B cell (primary cell): ENCODE measurements around the gene NR1D1. TPM values are rescaled to one million over a fixed set of nuclear protein-coding genes. Genes with fewer than 3 reads are reported as not detected.

ENCODE experiments used
- ATAC-seq: fragments of 200-7000 bp; cut with Tn5 transposase; one replicate; pipeline ENCODE4 v1.10.0; 2021; ENCODE audit warnings: low read depth, mild to moderate bottlenecking, moderate number of reproducible peaks, moderate library complexity
- CTCF ChIA-PET: fragments of 350-600 bp; sonication (Branson Sonifier 250); formaldehyde crosslinking; loops from one replicate; lab custom pipeline; 2021; ENCODE audit warnings: antibody characterized with exemption, inconsistent platforms; lab: Charles Lee
- POLR2A ChIA-PET: fragments of 350-600 bp; sonication (Branson Sonifier 250); formaldehyde crosslinking; loops from one replicate; lab custom pipeline; 2021; ENCODE audit warnings: antibody characterized with exemption; lab: Charles Lee
- DNase-seq: peaks from one replicate; pipeline ENCODE4 v3.0.0; 2013
- H2AFZ ChIP-seq: 2 replicates; pipeline ENCODE4 v1.6.1; 2012; ENCODE audit warnings: mild to moderate bottlenecking, low read depth, low read length; ENCODE audit not compliant: insufficient read depth, poor library complexity, severe bottlenecking
- H3K27ac ChIP-seq, 2 donors: 1 replicate in 1 of 2; 2 replicates in 1 of 2; pipeline ENCODE4 v1.5.1; 2012 to 2013; ENCODE audit warnings: low read length in 2 of 2, mild to moderate bottlenecking in 2 of 2, moderate library complexity in 1 of 2
- H3K27me3 ChIP-seq, 4 experiments: fragments of 200-600 bp in 1 of 4; sonication (generic) in 1 of 4; replicated peaks in 1 of 4; 1 replicate in 2 of 4; 2 replicates in 2 of 4; pipeline versions ENCODE4 v1.6.1 to v1.7.0; 2013 to 2016; ENCODE audit warnings: low read length in 3 of 4, mild to moderate bottlenecking in 2 of 4, mixed read lengths in 1 of 4, moderate library complexity in 1 of 4; ENCODE audit not compliant: insufficient read depth in 4 of 4, control insufficient read depth in 3 of 4; ENCODE audit errors: control extremely low read depth in 1 of 4
- H3K36me3 ChIP-seq, 2 experiments: replicated peaks in 1 of 2; 1 replicate in 1 of 2; 2 replicates in 1 of 2; pipeline versions ENCODE4 v1.6.1 to v1.7.1; 2013; ENCODE audit warnings: low read length in 1 of 2; ENCODE audit not compliant: insufficient read depth in 2 of 2, control insufficient read depth in 1 of 2; ENCODE audit errors: control extremely low read depth in 1 of 2, extremely low read depth in 1 of 2
- H3K4me1 ChIP-seq, 2 donors: fragments of 200-600 bp in 1 of 2; sonication (generic) in 1 of 2; 1 replicate in 1 of 2; 2 replicates in 1 of 2; pipeline versions ENCODE4 v1.5.1 to v1.6.1; 2013 to 2017; ENCODE audit warnings: low read length in 2 of 2; ENCODE audit not compliant: control insufficient read depth in 2 of 2, insufficient read depth in 2 of 2
- H3K4me2 ChIP-seq: replicated peaks from 2 replicates; pipeline ENCODE3; 2012; ENCODE audit warnings: mild to moderate bottlenecking, low read depth, low read length; ENCODE audit not compliant: poor library complexity, severe bottlenecking
- H3K4me3 ChIP-seq, 5 experiments: fragments of 200-600 bp in 1 of 5; sonication (generic) in 1 of 5; 1 replicate in 3 of 5; 2 replicates in 2 of 5; pipeline versions ENCODE4 v1.5.1 to v1.7.0; 2011 to 2016; ENCODE audit warnings: low read length in 4 of 5, mild to moderate bottlenecking in 4 of 5, low read depth in 2 of 5, control low read depth in 1 of 5, moderate library complexity in 1 of 5; ENCODE audit not compliant: insufficient read depth in 1 of 5; ENCODE audit errors: control extremely low read depth in 1 of 5, extremely low read depth in 1 of 5
- H3K79me2 ChIP-seq: fragments of 200-600 bp; sonication (generic); one replicate; pipeline ENCODE4 v1.6.0; 2016; ENCODE audit warnings: low read length; ENCODE audit not compliant: control insufficient read depth, insufficient read depth
- H3K9ac ChIP-seq: fragments of 200-600 bp; sonication (generic); 2 replicates; pipeline ENCODE4 v1.6.1; 2017; ENCODE audit warnings: mild to moderate bottlenecking, low read length, moderate library complexity
- H3K9me3 ChIP-seq, 3 donors: one replicate each; pipeline versions ENCODE4 v1.6.1 to v1.7.1; 2013; ENCODE audit warnings: low read length in 2 of 3; ENCODE audit not compliant: control insufficient read depth in 2 of 3, insufficient read depth in 1 of 3; ENCODE audit errors: control extremely low read depth in 1 of 3
- H4K20me1 ChIP-seq: 2 replicates; pipeline ENCODE4 v1.6.0; 2012; ENCODE audit warnings: mild to moderate bottlenecking, low read length; ENCODE audit not compliant: insufficient read depth, control insufficient read depth, poor library complexity, severe bottlenecking
- H3K27ac Mint-ChIP-seq: one replicate; pipeline ENCODE4 v1.8.0; 2021; ENCODE audit warnings: mixed read lengths
- H3K27me3 Mint-ChIP-seq: one replicate; pipeline ENCODE4 v1.8.0; 2021; ENCODE audit warnings: mixed read lengths
- H3K4me1 Mint-ChIP-seq: one replicate; pipeline ENCODE4 v1.8.0; 2021; ENCODE audit warnings: mixed read lengths
- H3K4me3 Mint-ChIP-seq: one replicate; pipeline ENCODE4 v1.8.0; 2021; ENCODE audit warnings: mixed read lengths
- H3K9me3 Mint-ChIP-seq: one replicate; pipeline ENCODE4 v1.8.0; 2022; ENCODE audit warnings: mixed read lengths; ENCODE audit not compliant: insufficient read depth
- EZH2 ChIP-seq: IDR thresholded peaks from 2 replicates; pipeline ENCODE4 v1.6.1; 2012; ENCODE audit warnings: borderline replicate concordance, low read depth, mild to moderate bottlenecking, moderate library complexity, low read length; ENCODE audit not compliant: insufficient read depth, poor library complexity, severe bottlenecking
- WGBS: methylation state at CpG from one replicate; pipeline ENCODE4 v1.1.5; 2013; ENCODE audit warnings: missing lambda C conversion rate; ENCODE audit not compliant: insufficient coverage; 5-methylcytosine and 5-hydroxymethylcytosine counted together
- intact Hi-C: fragments of 100-400 bp; cut with micrococcal nuclease; formaldehyde crosslinking; loops from one replicate; pipeline ENCODE4 v1.10.0; 2022
- polyA plus RNA-seq: library from polyadenylated mRNA; depleted of rRNA; stranded (reverse); fragments of >200 nt; gene quantifications from 2 replicates; pipeline ENCODE4 v1.2.3, GENCODE V29; 2012
- total RNA-seq, 2 donors: library from RNA; stranded (reverse); fragments of 120-200 nt in 1 of 2; gene quantifications; 1 replicate in 1 of 2; 2 replicates in 1 of 2; pipeline versions ENCODE4 v1.2.3 to v1.2.4, GENCODE V29; 2013 to 2022
- TF ChIP-seq, protein P1 (sequence below): fragments of 200-600 bp; IDR thresholded peaks from one replicate; pipeline ENCODE4 v1.8.0; 2022; ENCODE audit warnings: antibody characterized with exemption, mild to moderate bottlenecking

The NR1D1 gene
- total and polyA plus RNA-seq, 2 donors (not counting 1 experiment from before 2014, with no cell fraction given), result 6.7 to 7.7 TPM

DNA sequence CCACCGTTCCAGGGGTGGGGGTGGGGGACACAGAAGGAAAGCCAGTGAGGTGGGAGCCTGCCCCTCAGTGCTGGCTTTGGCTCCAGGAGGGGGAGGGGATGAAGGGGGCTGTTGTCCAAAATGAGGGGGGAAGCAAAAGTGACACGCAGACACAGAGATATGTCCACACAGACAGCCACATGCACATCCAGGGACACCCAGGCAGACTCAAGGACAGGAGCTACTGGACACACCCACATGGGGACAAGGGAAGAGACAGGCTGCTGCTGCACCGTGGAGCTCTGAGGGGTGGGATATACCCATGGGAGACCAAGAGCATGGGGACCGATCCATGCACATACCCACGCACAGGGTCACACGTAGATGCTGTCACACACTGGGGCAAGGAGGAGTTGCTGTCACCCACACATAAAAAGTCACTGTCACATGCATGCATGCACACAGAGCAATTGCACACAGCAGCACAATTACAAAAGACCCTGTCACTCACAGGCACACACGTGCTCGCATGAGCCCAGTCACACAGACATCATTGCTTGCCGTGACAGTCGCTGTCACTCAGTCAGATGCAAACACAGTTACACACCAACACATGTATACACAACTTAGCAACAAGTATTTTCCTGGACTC, 36.4 kb downstream of the NR1D1 start:
- peaks cover 56% of the 10 kb centered on the region for H3K79me2 ChIP-seq
- Mint-ChIP-seq H3K4me1 (peaks cover 53% of the 10 kb centered on the region), H3K9me3 (no peaks in the 10 kb centered on the region), H3K27me3 (peaks cover 4% of the 10 kb centered on the region), H3K4me3 (peak overlapping the region; percentile 86), H3K27ac (peak overlapping the region; percentile 75)
- TF ChIP-seq, protein P1, sequence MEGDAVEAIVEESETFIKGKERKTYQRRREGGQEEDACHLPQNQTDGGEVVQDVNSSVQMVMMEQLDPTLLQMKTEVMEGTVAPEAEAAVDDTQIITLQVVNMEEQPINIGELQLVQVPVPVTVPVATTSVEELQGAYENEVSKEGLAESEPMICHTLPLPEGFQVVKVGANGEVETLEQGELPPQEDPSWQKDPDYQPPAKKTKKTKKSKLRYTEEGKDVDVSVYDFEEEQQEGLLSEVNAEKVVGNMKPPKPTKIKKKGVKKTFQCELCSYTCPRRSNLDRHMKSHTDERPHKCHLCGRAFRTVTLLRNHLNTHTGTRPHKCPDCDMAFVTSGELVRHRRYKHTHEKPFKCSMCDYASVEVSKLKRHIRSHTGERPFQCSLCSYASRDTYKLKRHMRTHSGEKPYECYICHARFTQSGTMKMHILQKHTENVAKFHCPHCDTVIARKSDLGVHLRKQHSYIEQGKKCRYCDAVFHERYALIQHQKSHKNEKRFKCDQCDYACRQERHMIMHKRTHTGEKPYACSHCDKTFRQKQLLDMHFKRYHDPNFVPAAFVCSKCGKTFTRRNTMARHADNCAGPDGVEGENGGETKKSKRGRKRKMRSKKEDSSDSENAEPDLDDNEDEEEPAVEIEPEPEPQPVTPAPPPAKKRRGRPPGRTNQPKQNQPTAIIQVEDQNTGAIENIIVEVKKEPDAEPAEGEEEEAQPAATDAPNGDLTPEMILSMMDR, result no peak
- no peak for TF ChIP-seq EZH2
- H3K9me3 ChIP-seq, result no peaks in the 10 kb centered on the region
- no peak overlapping the region for H3K27ac ChIP-seq
- peak overlapping the region; percentile 99 for H3K4me2 ChIP-seq
- intact Hi-C loops, result loop anchor here (1.0 to 2.0 kb wide), 4 partner anchors 11 to 105 kb away; partner anchors contain the start of gene NR1D1
- ATAC-seq (no peak), DNase-seq (no peak)
- POLR2A ChIA-PET, result interaction anchor here (0.5 to 2.2 kb wide), 5 partner anchors 10 to 262 kb away, joined by 3 to 14 read pairs (median 6); partner anchors contain the start of gene MED24
- CTCF ChIA-PET, result interaction anchor here (0.9 to 11.1 kb wide), 9 partner anchors 11 to 105 kb away, joined by 3 to 119 read pairs (median 4); partner anchors contain the start of genes MSL1 and NR1D1
- H3K4me1 ChIP-seq, result peaks cover 31 to 37% of the 10 kb centered on the region in 2 donors
- peaks cover 15% of the 10 kb centered on the region for H4K20me1 ChIP-seq
- peak overlapping the region; percentile 92 for H3K9ac ChIP-seq
- WGBS, result 64% methylated on average over 7 of the region's 10 CpGs
- peak overlapping the region in 4 of 5 experiments; percentile 91 to 96 (median 96) for H3K4me3 ChIP-seq
- H3K36me3 ChIP-seq, result no peaks in the 10 kb centered on the region
- H3K27me3 ChIP-seq, result peaks cover 0 to 5% (median 1%) of the 10 kb centered on the region in 4 experiments
- H2AFZ ChIP-seq, result peak overlapping the region; percentile 97
